ENCODE results near the gene POP7. TPM values are rescaled to one million over a fixed set of nuclear protein-coding genes. Genes with fewer than 3 reads are reported as not detected.

Gene POP7
- total and polyA plus RNA-seq, 2 of the 4 experiments (the other 2 are of a cell fraction): 14.9 to 38.0 TPM

- H3K4ac ChIP-seq (ENCODE audit: low read depth, low read length): no peak overlapping the region
- H3K14ac ChIP-seq (replicated peaks; ENCODE audit: low read depth, low read length): no peak overlapping the region
- peaks cover 4% of the 10 kb centered on the region for H3K4me1 ChIP-seq (ENCODE audit: control insufficient read depth, insufficient read depth, low read length)
- intact Hi-C loops (cut with micrococcal nuclease): no loop called here
- H2BK120ac ChIP-seq (ENCODE audit: low read depth, low read length): no peak overlapping the region
- H3K27ac ChIP-seq (ENCODE audit: insufficient read depth, low read length): no peak overlapping the region
- TF ChIP-seq CTCF (conservative IDR thresholded peaks at IDR 0.05; ENCODE audit: low read depth, low read length) (no peak), MAFK (IDR thresholded peaks at IDR 0.05; ENCODE audit: low read depth, low read length) (no peak), CHD1 (IDR thresholded peaks at IDR 0.05; ENCODE audit: low read depth, low read length) (no peak), BHLHE40 (IDR thresholded peaks at IDR 0.05; ENCODE audit: low read depth, low read length) (no peak), RFX5 (IDR thresholded peaks at IDR 0.05; ENCODE audit: low read depth, low read length) (no peak), POLR2A (IDR thresholded peaks at IDR 0.05; ENCODE audit: low read depth, low read length) (no peak), SMC3 (IDR thresholded peaks at IDR 0.05; ENCODE audit: low read depth, low read length) (no peak), NFE2L2 (IDR thresholded peaks at IDR 0.05; ENCODE audit: low read depth, low read length) (no peak), MAZ (IDR thresholded peaks at IDR 0.05; ENCODE audit: borderline replicate concordance, low read depth, low read length) (no peak), CEBPB (IDR thresholded peaks at IDR 0.05; ENCODE audit: low read depth, low read length) (no peak), RCOR1 (IDR thresholded peaks at IDR 0.05; ENCODE audit: insufficient replicate concordance, low read length) (no peak), RAD21 (IDR thresholded peaks at IDR 0.05; ENCODE audit: low read length) (no peak), FOS (IDR thresholded peaks at IDR 0.05; ENCODE audit: low read depth, low read length) (no peak)
- TF ChIP-seq, protein P1, sequence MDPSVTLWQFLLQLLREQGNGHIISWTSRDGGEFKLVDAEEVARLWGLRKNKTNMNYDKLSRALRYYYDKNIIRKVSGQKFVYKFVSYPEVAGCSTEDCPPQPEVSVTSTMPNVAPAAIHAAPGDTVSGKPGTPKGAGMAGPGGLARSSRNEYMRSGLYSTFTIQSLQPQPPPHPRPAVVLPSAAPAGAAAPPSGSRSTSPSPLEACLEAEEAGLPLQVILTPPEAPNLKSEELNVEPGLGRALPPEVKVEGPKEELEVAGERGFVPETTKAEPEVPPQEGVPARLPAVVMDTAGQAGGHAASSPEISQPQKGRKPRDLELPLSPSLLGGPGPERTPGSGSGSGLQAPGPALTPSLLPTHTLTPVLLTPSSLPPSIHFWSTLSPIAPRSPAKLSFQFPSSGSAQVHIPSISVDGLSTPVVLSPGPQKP (IDR thresholded peaks at IDR 0.05; ENCODE audit: borderline replicate concordance, low read depth, low read length): no peak
- H2BK5ac ChIP-seq (ENCODE audit: low read depth, low read length, poor library complexity, severe bottlenecking): no peak overlapping the region
- H3K4me3 ChIP-seq (ENCODE audit: insufficient read depth, low read depth, low read length): no peak overlapping the region
- H3K4me2 ChIP-seq (ENCODE audit: low read depth, low read length): no peak overlapping the region
- ChIA-PET CTCF (no interaction called here), POLR2A (ENCODE audit: unreplicated experiment) (interaction anchor here (0.6 kb wide), 1 partner anchor 22 kb away, joined by 4 read pairs; no protein-coding TSS in a partner anchor)
- WGBS, 2 experiments (ENCODE audit: extremely low coverage in 2 of 2, insufficient read length in 1 of 2): 67% methylated on average over 3 of the region's 11 CpGs; no CpG with 5 or more reads in 1 of the 2 experiments
- BruUV-seq (replicated peaks): no TSS peak
- no peak overlapping the region for H3K56ac ChIP-seq (ENCODE audit: extremely low read depth, insufficient read depth, low read length)
- H2AFZ ChIP-seq (replicated peaks; ENCODE audit: low read length, poor library complexity): no peak overlapping the region
- in situ Hi-C loops (cut with MboI; ENCODE audit: low sequenced_read_pairs): no loop called here
- no peak overlapping the region for H3K9ac ChIP-seq (ENCODE audit: low read depth, low read length)
- no peaks in the 10 kb centered on the region for H3K79me1 ChIP-seq (ENCODE audit: low read depth in 1 of 2, low read length in 2 of 2)
- H3K9me3 ChIP-seq (ENCODE audit: control insufficient read depth, insufficient read depth, low read length): no peaks in the 10 kb centered on the region
- no peak overlapping the region for H2AK9ac ChIP-seq (replicated peaks; ENCODE audit: low read depth, low read length, poor library complexity)
- H2AK5ac ChIP-seq (ENCODE audit: low read depth, low read length): no peak overlapping the region
- H4K20me1 ChIP-seq (ENCODE audit: insufficient read depth, low read length): no peaks in the 10 kb centered on the region
- peaks cover 41% of the 10 kb centered on the region for H3K27me3 ChIP-seq (ENCODE audit: control insufficient read depth, insufficient read depth, low read length)
- H3K9me1 ChIP-seq (ENCODE audit: insufficient read depth, low read length): no peaks in the 10 kb centered on the region
- no peak overlapping the region for H2BK20ac ChIP-seq (ENCODE audit: low read depth, low read length)
- dilution Hi-C loops (cut with HindIII; ENCODE audit: low sequenced_read_pairs, unreplicated experiment): no loop called here
- H3K36me3 ChIP-seq (ENCODE audit: control insufficient read depth, insufficient read depth, low read length): no peaks in the 10 kb centered on the region
- H3K23ac ChIP-seq (ENCODE audit: low read depth, low read length): no peak overlapping the region
- no peak overlapping the region for H2BK15ac ChIP-seq (ENCODE audit: low read depth, low read length)
- H4K91ac ChIP-seq (ENCODE audit: insufficient read depth, low read depth, low read length): no peak overlapping the region
- H4K8ac ChIP-seq (ENCODE audit: low read depth in 2 of 2, low read length in 2 of 2): no peak overlapping the region
- DNase-seq: no peak
- no peak for ATAC-seq (ENCODE audit: low read depth)
- no peak overlapping the region for H4K5ac ChIP-seq (ENCODE audit: low read depth, low read length)
- no peak overlapping the region for H3K18ac ChIP-seq (ENCODE audit: low read depth, low read length)
Observed at GRCh38 chr7:100731937-100732636, 26.2 kb downstream of the POP7 start.

Data from IMR-90 (cell line).